Measurements from ENCODE around the gene SERPINE2. TPM values are rescaled to one million over a fixed set of nuclear protein-coding genes. Genes with fewer than 3 reads are reported as not detected.

Gene SERPINE2
- polyA plus RNA-seq, 3 donors, result not detected

DNA sequence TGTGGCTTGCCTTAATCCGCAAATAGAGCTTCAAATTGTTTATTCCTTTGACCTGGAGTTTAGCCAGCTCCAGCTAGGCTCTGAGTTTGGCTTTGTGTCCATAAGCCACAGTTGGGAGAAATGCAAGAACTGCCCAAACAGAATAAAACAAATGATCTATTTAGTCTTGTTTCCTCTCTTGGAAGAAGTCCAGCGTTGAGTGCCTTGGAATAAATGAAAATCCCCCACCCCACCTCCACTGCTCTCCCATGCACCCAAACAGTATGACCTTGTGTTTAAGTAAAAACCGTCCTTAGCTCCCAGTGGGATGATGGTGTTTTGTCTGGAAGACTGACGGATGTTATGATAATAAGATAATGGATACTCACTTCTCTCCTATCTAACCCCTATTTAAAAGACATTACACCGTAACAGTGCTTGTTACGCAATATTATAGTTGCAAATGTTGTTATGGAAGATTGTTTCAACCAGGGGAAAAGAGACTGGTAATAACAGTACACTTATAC, 3.2 kb upstream of the SERPINE2 start:
- intact Hi-C loops (cut with micrococcal nuclease), result no loop called here

DNA sequence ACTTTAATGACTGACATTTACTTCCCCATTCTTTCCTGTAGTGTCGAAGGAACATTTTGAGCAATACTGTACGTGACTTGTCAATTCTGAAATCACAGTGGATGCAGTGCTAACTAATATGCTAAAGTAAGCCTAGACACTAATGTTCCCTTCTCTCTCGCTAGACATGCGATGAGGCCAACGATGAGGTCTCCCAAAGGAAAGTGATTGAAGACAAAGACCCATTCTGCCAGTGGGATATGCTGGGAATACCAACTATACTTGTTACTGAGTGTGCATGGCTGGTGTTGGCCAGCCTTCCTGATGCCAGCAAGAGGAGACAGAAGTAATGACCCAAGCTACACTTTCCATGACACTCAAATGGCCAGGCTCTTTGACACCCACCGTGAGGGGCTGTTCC, 2.5 kb upstream of the SERPINE2 start:
- Mint-ChIP-seq H3K4me1 (peaks cover 20% of the 10 kb centered on the region), H3K9me3 (peaks cover 0 to 10% (median 6%) of the 10 kb centered on the region in 7 donors), H3K27ac (no peak overlapping the region), H3K4me3 (peak overlapping the region in 1 of 2 donors; percentile 36), H3K27me3 (ENCODE audit: low read depth in 3 of 3) (peaks cover 59 to 66% (median 65%) of the 10 kb centered on the region in 3 donors), H3K36me3 (peaks cover 0 to 7% of the 10 kb centered on the region in 2 donors)
- 76% methylated on average over 4 of the region's 6 CpGs for WGBS (ENCODE audit: insufficient coverage)
- peaks cover 12 to 19% of the 10 kb centered on the region in 2 donors for H3K4me1 ChIP-seq (ENCODE audit: control insufficient read depth in 1 of 2, insufficient read depth in 2 of 2, low read length in 2 of 2)
- intact Hi-C loops (cut with micrococcal nuclease), result no loop called here
- H3K9ac ChIP-seq (ENCODE audit: insufficient read depth, low read length, poor library complexity, severe bottlenecking), result no peak overlapping the region
- TF ChIP-seq, protein P1, sequence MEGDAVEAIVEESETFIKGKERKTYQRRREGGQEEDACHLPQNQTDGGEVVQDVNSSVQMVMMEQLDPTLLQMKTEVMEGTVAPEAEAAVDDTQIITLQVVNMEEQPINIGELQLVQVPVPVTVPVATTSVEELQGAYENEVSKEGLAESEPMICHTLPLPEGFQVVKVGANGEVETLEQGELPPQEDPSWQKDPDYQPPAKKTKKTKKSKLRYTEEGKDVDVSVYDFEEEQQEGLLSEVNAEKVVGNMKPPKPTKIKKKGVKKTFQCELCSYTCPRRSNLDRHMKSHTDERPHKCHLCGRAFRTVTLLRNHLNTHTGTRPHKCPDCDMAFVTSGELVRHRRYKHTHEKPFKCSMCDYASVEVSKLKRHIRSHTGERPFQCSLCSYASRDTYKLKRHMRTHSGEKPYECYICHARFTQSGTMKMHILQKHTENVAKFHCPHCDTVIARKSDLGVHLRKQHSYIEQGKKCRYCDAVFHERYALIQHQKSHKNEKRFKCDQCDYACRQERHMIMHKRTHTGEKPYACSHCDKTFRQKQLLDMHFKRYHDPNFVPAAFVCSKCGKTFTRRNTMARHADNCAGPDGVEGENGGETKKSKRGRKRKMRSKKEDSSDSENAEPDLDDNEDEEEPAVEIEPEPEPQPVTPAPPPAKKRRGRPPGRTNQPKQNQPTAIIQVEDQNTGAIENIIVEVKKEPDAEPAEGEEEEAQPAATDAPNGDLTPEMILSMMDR (IDR thresholded peaks at IDR 0.05), result no peak
- no peaks in the 10 kb centered on the region for H3K36me3 ChIP-seq (replicated peaks in 1 of 2; ENCODE audit: control insufficient read depth in 1 of 2, insufficient read depth in 2 of 2, low read length in 2 of 2)
- H3K27me3 ChIP-seq (ENCODE audit: control insufficient read depth in 2 of 2, insufficient read depth in 2 of 2, low read length in 2 of 2), result peaks cover 48 to 61% of the 10 kb centered on the region in 2 donors
- no peak overlapping the region for H3K27ac ChIP-seq (ENCODE audit: low read depth in 1 of 2, low read length in 2 of 2)
- H4K20me1 ChIP-seq (ENCODE audit: insufficient read depth, low read length), result no peaks in the 10 kb centered on the region
- no peak overlapping the region for H3K4me2 ChIP-seq (replicated peaks; ENCODE audit: extremely low read depth, low read length, poor library complexity, severe bottlenecking)
- H3K79me2 ChIP-seq (ENCODE audit: insufficient read depth, low read length), result no peaks in the 10 kb centered on the region
- no peak overlapping the region for H2AFZ ChIP-seq (ENCODE audit: insufficient read depth, low read depth, low read length, poor library complexity, severe bottlenecking)
- H3K9me3 ChIP-seq (replicated peaks in 1 of 2; ENCODE audit: control insufficient read depth in 1 of 2, insufficient read depth in 1 of 2, low read length in 2 of 2), result peaks cover 0 to 9% of the 10 kb centered on the region in 2 donors
- H3K4me3 ChIP-seq (replicated peaks in 1 of 3; ENCODE audit: low read depth in 2 of 3, low read length in 3 of 3), result no peak overlapping the region
- peak; percentile 7 to 35 (median 25) for DNase-seq

More for the DNA sequence above, 3.2 kb upstream of the SERPINE2 start:
- Histone ChIP-seq H3K36me3 (replicated peaks in 1 of 2; ENCODE audit: control insufficient read depth in 1 of 2, insufficient read depth in 2 of 2, low read length in 2 of 2) (no peaks in the 10 kb centered on the region), H3K4me3 (replicated peaks in 1 of 3; ENCODE audit: low read depth in 2 of 3, low read length in 3 of 3) (no peak overlapping the region), H3K9ac (ENCODE audit: insufficient read depth, low read length, poor library complexity, severe bottlenecking) (no peak overlapping the region), H4K20me1 (ENCODE audit: insufficient read depth, low read length) (no peaks in the 10 kb centered on the region), H3K27me3 (ENCODE audit: control insufficient read depth in 2 of 2, insufficient read depth in 2 of 2, low read length in 2 of 2) (peaks cover 42 to 54% of the 10 kb centered on the region in 2 donors), H3K4me2 (replicated peaks; ENCODE audit: extremely low read depth, low read length, poor library complexity, severe bottlenecking) (no peak overlapping the region), H3K4me1 (ENCODE audit: control insufficient read depth in 1 of 2, insufficient read depth in 2 of 2, low read length in 2 of 2) (peaks cover 12 to 19% of the 10 kb centered on the region in 2 donors), H3K27ac (ENCODE audit: low read depth in 1 of 2, low read length in 2 of 2) (no peak overlapping the region), H3K9me3 (replicated peaks in 1 of 2; ENCODE audit: control insufficient read depth in 1 of 2, insufficient read depth in 1 of 2, low read length in 2 of 2) (peaks cover 0 to 6% of the 10 kb centered on the region in 2 donors), H3K79me2 (ENCODE audit: insufficient read depth, low read length) (no peaks in the 10 kb centered on the region), H2AFZ (ENCODE audit: insufficient read depth, low read depth, low read length, poor library complexity, severe bottlenecking) (no peak overlapping the region)
- DNase-seq, result no peak
- peaks cover 0 to 7% of the 10 kb centered on the region in 2 donors for H3K36me3 Mint-ChIP-seq
- WGBS (ENCODE audit: insufficient coverage), result no CpG with 5 or more reads among the region's 6 CpGs
- H3K27me3 Mint-ChIP-seq (ENCODE audit: low read depth in 3 of 3), result peaks cover 52 to 59% (median 58%) of the 10 kb centered on the region in 3 donors
- H3K4me3 Mint-ChIP-seq, result peak overlapping the region in 1 of 2 donors; percentile 36
- peaks cover 20% of the 10 kb centered on the region for H3K4me1 Mint-ChIP-seq
- H3K27ac Mint-ChIP-seq, result no peak overlapping the region
- H3K9me3 Mint-ChIP-seq, result peaks cover 0 to 11% (median 6%) of the 10 kb centered on the region in 7 donors
- TF ChIP-seq, protein P1 (IDR thresholded peaks at IDR 0.05), result no peak

All from CD14-positive monocyte (primary cell).